Small intestine (tissue), 7 donors: Measurements from ENCODE around the gene UVRAG. TPM values are rescaled to one million over a fixed set of nuclear protein-coding genes. Genes with fewer than 3 reads are reported as not detected.

Experiments
- DNase-seq, 2 donors: peaks; one replicate each; pipeline versions ENCODE4 v3.0.0 to v3.0.0-alpha.2; 2013
- FAIRE-seq: peaks from 2 replicates; lab custom pipeline; 2012; peaks lifted over from hg19 to GRCh38; lab: Jason Lieb, UNC
- H3K27ac ChIP-seq, 3 donors: one replicate each; pipeline ENCODE4 v1.5.1; 2013; ENCODE audit warnings: low read length in 2 of 3, mild to moderate bottlenecking in 2 of 3, control low read depth in 1 of 3, inconsistent platforms in 1 of 3, low read depth in 1 of 3, moderate library complexity in 1 of 3
- H3K27me3 ChIP-seq, 3 donors: one replicate each; pipeline ENCODE4 v1.6.1; 2013; ENCODE audit warnings: low read length in 3 of 3, inconsistent platforms in 1 of 3; ENCODE audit not compliant: control insufficient read depth in 3 of 3, insufficient read depth in 3 of 3
- H3K36me3 ChIP-seq, 3 donors: one replicate each; pipeline ENCODE4 v1.6.1; 2013; ENCODE audit warnings: low read length in 3 of 3, inconsistent platforms in 1 of 3, low read depth in 1 of 3, mild to moderate bottlenecking in 1 of 3, moderate library complexity in 1 of 3; ENCODE audit not compliant: control insufficient read depth in 3 of 3, insufficient read depth in 2 of 3
- H3K4me1 ChIP-seq, 3 donors: one replicate each; pipeline ENCODE4 v1.6.1; 2013; ENCODE audit warnings: low read length in 2 of 3, inconsistent platforms in 1 of 3, low read depth in 1 of 3, mild to moderate bottlenecking in 1 of 3, moderate library complexity in 1 of 3; ENCODE audit not compliant: control insufficient read depth in 3 of 3, insufficient read depth in 2 of 3
- H3K4me3 ChIP-seq, 3 donors: one replicate each; pipeline ENCODE4 v1.5.1; 2013; ENCODE audit warnings: low read length in 3 of 3, control low read depth in 1 of 3, inconsistent platforms in 1 of 3, low read depth in 1 of 3, mild to moderate bottlenecking in 1 of 3, moderate library complexity in 1 of 3
- H3K9me3 ChIP-seq, 2 donors: one replicate each; pipeline ENCODE4 v1.6.1; 2013; ENCODE audit warnings: low read depth in 1 of 2, low read length in 1 of 2; ENCODE audit not compliant: control insufficient read depth in 2 of 2, insufficient read depth in 1 of 2
- WGBS, 3 donors: extraction: QIAGEN DNeasy Blood & Tissue Kit; methylation state at CpG; one replicate each; pipeline ENCODE4 v1.1.7; 2013; 5-methylcytosine and 5-hydroxymethylcytosine counted together
- polyA plus RNA-seq, 4 donors: library from polyadenylated mRNA; stranded (reverse) in 3 of 4; unstranded in 1 of 4; fragments of 200-250 nt in 3 of 4; fragments of 120-200 nt in 1 of 4; gene quantifications; one replicate each; pipeline versions ENCODE4 v1.2.1 to v1.2.3, GENCODE V29; 2013
- donor health status: healthy with polysubstance abuse.
- donor health status: control.
- donor health status: control.
- donor health status: Bipolar disorder and iron deficiency.
- donor health status: healthy.

Gene UVRAG
- polyA plus RNA-seq, 4 donors, result 5.4 to 13.2 (median 7.1) TPM

DNA sequence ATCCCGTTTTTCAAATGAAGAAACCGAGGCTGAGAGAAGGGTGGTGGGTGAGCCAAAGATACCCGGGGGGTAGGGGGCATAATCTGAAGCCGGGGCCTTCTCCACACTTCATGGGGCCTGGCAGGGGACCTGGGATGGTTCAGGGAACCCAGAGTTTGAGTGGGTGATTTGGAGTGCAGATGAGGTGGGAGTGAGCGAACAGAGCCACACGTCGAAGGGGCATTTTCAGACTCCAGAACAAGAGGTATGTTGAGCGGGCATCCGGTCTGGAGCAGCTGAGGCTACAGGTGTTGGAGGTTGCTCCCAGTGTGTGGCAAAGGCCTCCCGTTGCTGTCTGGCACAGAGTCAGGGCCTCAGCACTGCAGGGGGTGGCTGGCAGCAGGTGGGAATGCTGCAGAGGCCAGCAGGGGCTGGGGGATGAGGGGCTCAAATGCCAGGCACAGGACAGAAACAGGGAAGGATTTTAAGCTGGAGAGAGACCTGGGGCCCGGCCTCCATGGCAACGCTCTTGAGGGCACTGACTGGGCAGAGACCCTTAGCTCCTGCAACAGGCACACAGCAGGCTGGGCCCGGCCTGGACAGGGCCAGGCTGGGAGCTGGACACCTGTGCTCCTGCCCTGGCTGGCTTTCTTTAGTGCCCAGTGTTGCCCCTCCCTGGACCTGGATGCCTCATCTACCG, 345.1 kb downstream of the UVRAG start:
- no peak for DNase-seq
- Histone ChIP-seq H3K27me3 (peaks cover 0 to 2% (median 0%) of the 10 kb centered on the region in 3 donors), H3K36me3 (no peaks in the 10 kb centered on the region), H3K9me3 (no peaks in the 10 kb centered on the region), H3K27ac (no peak overlapping the region), H3K4me3 (no peak overlapping the region), H3K4me1 (peaks cover 0 to 10% (median 0%) of the 10 kb centered on the region in 3 donors)
- WGBS, 3 donors, result 76 to 84% (median 78%) methylated on average over 12 to 14 of the region's 14 CpGs
- FAIRE-seq, result no peak

DNA sequence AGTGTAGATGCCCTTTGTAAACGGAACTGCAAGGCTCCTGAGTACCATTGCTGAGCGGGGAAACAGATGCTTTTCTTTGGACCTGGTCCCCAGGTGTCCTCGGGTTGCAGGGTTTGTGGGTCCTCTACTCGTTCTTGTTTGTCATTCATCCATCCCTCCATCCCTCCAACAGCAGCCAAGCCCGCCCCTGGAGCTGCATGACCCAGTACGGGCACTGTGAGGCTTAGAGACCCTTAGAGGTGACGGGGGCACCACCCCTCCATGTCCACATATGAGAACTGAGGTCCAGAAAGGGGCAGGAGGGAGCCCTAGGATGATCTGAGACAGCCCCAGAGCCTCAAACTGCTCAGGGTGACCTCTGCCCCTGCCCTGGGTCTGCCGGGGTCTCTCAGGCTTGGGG, 345.8 kb downstream of the UVRAG start:
- no peaks in the 10 kb centered on the region for H3K9me3 ChIP-seq
- H3K36me3 ChIP-seq, result no peaks in the 10 kb centered on the region
- H3K4me1 ChIP-seq, result peaks cover 0 to 10% (median 0%) of the 10 kb centered on the region in 3 donors
- H3K27ac ChIP-seq, result no peak overlapping the region
- no peak for DNase-seq
- 66 to 80% (median 79%) methylated on average over 8 of the region's 8 CpGs for WGBS, 3 donors
- H3K4me3 ChIP-seq, result no peak overlapping the region
- FAIRE-seq, result no peak
- H3K27me3 ChIP-seq, result peaks cover 0 to 2% (median 0%) of the 10 kb centered on the region in 3 donors

DNA sequence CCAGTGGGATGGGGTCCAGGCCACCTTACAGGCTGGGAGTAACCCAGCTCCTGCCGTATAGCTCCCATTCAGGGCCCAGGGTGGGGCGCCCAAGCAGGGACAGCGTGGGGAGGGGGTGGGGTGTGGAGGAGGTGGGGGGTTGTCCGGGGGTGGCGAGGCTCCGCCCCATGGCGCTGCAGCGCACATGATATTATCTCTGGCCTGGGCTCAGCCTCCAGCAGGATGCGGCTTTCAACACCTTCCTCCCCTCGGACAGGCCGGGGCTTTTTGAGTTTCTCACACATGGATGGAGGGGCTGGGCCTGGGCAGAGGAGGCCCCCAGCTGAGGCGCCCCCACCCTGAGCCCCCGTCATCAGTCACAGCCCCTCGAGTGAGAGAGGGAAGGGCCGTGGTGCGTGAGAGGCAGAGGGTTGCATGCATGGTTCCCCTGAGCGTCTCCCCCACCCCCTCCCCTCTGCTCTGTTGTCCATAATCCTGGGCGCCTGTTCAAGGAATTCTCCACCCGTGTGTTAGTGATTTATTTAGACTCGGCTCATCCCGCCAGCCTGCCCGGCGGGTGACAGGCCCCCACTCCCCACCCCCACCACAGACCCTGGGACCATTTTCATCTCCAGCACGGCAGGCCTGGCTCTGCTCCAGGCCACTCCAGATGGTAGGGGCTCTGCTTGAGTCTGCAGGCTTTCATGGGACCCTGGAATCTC, 346.4 kb downstream of the UVRAG start:
- Histone ChIP-seq H3K36me3 (no peaks in the 10 kb centered on the region), H3K27ac (no peak overlapping the region), H3K9me3 (no peaks in the 10 kb centered on the region), H3K4me1 (peaks cover 0 to 10% (median 0%) of the 10 kb centered on the region in 3 donors), H3K4me3 (no peak overlapping the region), H3K27me3 (peaks cover 0 to 2% (median 0%) of the 10 kb centered on the region in 3 donors)
- FAIRE-seq, result no peak
- 36 to 46% (median 36%) methylated on average over 21 to 24 of the region's 24 CpGs for WGBS, 3 donors
- DNase-seq, result no peak

DNA sequence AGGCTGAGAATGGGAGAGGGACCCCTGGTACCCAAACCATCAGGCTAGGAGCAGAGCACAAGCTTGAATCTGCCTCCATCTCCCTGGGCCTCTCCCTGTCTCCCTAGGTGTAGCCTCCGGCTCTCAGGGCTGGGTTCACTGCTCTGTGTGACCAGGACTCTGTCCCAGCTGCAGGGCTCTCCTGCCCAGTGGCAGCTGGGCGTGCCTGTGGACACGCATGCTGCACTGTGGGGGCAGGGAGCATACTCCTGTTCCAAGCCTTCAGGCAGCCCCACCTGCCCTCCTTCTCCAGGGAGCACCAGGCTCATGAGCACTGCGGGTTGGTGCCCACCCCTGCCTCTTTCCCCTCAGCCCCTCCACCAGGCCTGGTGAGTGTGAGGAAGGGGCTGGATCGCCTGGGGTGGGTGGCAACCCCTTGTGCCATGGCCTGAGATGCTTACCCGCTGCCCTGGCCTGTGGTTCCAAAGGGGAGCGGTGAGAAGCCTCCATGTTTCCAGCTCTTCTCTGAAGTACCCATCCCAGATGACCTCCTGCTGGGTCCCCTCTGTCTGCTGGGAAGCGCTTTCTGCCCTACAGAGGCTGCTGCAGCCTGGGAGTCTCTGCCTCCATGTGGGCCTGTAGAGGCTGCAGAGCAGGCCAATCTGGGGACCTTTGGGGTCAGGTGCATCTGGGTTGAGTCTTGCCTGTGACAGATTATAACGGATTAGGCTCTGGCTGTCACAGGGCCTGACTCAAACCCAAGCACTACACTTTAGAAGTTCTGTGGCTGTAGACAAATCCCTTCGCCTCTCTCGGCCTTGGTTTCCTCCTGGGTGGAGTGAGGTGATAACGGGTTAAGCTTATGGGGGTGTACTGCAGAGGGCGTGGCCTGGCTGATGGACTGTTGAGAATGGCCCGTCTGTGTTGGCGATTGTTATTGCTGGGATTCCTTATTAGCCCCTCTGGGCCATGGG, 347.6 kb downstream of the UVRAG start:
- no peaks in the 10 kb centered on the region for H3K36me3 ChIP-seq
- no peak overlapping the region for H3K4me3 ChIP-seq
- 73 to 86% (median 81%) methylated on average over 15 of the region's 15 CpGs for whole genome bisulfite sequencing, 3 donors
- H3K9me3 ChIP-seq, result no peaks in the 10 kb centered on the region
- DNase-seq (peak; percentile 25 to 33), FAIRE-seq (no peak)
- no peak overlapping the region for H3K27ac ChIP-seq
- peaks cover 0 to 10% (median 0%) of the 10 kb centered on the region in 3 donors for H3K4me1 ChIP-seq
- H3K27me3 ChIP-seq, result peaks cover 0 to 2% (median 0%) of the 10 kb centered on the region in 3 donors

DNA sequence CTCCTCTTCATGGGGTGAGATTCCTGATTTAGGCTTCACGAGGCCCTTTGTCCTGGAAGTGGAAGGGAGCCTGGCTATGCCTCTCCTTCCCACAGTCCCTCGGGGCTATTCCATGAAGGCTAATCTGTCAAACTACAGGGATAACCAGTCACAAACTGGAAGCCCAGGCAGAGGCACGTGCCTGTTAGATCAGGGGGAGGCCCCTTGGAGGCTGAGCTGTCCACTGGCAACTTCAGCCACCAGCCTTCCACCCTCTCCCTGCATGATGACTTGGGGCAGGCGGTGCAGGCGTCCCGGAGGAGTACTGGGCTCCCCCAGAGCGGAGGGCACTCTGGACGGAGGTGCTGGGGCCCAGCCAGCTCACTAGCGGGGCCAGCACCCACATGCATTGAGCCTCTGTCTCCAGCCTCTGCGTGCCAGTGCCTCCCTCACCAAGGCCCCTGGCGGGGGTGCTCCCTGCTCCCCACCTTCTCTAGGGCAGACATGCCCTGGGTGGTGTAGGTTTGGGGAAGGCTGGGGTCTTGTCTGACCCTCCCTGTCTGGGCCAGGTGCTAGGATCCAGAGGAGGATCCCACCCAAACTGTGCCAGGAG, 348.4 kb downstream of the UVRAG start:
- Histone ChIP-seq H3K9me3 (no peaks in the 10 kb centered on the region), H3K27ac (no peak overlapping the region), H3K4me1 (peaks cover 0 to 10% (median 0%) of the 10 kb centered on the region in 3 donors), H3K36me3 (no peaks in the 10 kb centered on the region), H3K4me3 (no peak overlapping the region), H3K27me3 (no peaks in the 10 kb centered on the region)
- FAIRE-seq (no peak), DNase-seq (no peak)
- WGBS, 3 donors, result 88 to 92% (median 90%) methylated on average over 11 of the region's 11 CpGs

DNA sequence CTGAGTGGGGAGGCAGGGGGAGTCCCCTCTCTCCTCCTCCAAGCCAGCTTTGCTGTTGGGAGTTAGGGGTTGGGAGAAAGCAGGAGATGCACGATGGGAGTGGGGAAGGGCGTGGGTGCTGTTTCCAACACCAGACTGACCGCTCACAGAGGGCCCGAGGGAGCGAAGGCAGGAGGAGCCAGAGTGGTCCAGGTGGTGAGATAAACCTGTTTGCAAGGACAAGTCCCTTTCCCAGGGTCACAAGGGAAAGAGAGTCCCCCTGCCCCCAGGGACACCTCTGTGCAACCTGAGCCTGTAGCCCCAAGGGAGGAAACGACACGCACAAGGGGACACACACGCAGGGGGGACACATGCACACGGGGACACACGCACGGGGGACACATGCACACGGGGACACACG, 349.1 kb downstream of the UVRAG start:
- no peaks in the 10 kb centered on the region for H3K36me3 ChIP-seq
- no peaks in the 10 kb centered on the region for H3K9me3 ChIP-seq
- 83 to 89% (median 85%) methylated on average over 13 of the region's 13 CpGs for WGBS, 3 donors
- FAIRE-seq (no peak), DNase-seq (no peak)
- H3K4me3 ChIP-seq, result no peak overlapping the region
- no peak overlapping the region for H3K27ac ChIP-seq
- H3K27me3 ChIP-seq, result no peaks in the 10 kb centered on the region
- peaks cover 0 to 10% (median 0%) of the 10 kb centered on the region in 3 donors for H3K4me1 ChIP-seq

DNA sequence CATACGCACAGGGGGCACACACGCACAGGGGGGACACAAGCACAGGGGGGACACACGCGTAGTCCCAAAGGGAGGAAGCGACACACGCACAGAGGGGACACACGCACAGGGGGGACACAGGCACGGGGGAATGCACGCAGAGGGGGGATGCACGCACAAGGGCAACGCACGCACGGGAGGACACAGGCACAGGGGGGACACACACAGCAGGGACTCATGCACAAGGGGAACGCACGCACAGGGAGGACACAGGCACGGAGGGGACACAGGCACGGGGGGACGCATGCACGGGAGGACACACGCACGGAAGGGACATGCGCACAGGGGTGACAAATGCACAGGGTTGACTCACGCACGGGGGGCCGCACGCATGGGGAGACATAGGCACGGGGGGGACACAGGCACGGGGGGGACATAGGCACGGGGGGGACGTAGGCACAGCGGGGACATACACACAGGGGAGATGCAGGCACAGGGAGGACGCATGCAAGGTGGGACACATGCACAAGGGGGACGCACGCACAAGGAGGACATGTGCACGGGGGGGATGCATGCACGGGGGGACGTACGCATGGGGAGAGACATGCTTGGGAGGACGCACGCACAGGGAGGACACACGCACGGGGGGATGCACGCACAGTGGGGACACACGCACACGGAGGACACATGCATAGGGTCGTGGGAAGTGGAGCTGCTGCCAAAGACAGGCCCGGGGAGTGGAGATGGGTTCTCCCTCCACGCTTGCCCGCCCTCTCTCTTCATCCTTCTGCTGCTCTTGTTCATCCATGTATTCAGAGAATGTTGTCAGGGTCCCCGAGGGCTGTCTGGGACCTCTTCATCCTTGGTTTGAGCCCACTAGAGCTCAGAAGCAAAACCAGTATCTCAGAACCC, 350.1 kb downstream of the UVRAG start:
- no peak overlapping the region for H3K4me3 ChIP-seq
- WGBS, 3 donors, result 89 to 93% (median 91%) methylated on average over 47 to 50 of the region's 50 CpGs
- FAIRE-seq (no peak), DNase-seq (no peak)
- H3K4me1 ChIP-seq, result peaks cover 0 to 10% (median 0%) of the 10 kb centered on the region in 3 donors
- H3K9me3 ChIP-seq, result no peaks in the 10 kb centered on the region
- no peaks in the 10 kb centered on the region for H3K36me3 ChIP-seq
- H3K27ac ChIP-seq, result no peak overlapping the region
- H3K27me3 ChIP-seq, result no peaks in the 10 kb centered on the region
